ENCODE measurements around the gene JAML.
A peak's percentile ranks its signal among the peaks of the same experiment; 100 is the strongest.

Gene JAML

GRCh38 chr11:118259138-118259537 is 34.3 kb upstream of the JAML start:
- Histone ChIP-seq H4K20me1 (ENCODE audit: insufficient read depth, low read length) (no peaks in the 10 kb centered on the region), H3K9ac (ENCODE audit: low read length) (no peak overlapping the region), H3F3A (ENCODE audit: insufficient read depth, low read length) (no peaks in the 10 kb centered on the region), H3K9me3 (ENCODE audit: low read length) (no peaks in the 10 kb centered on the region), H3K9me2 (ENCODE audit: low read depth, low read length) (no peaks in the 10 kb centered on the region), H3K4me2 (ENCODE audit: low read length) (no peak overlapping the region), H3K36me3 (ENCODE audit: insufficient read depth, low read length) (no peaks in the 10 kb centered on the region), H3K27me3 (ENCODE audit: insufficient read depth, low read length) (no peaks in the 10 kb centered on the region), H3K4me1 (ENCODE audit: insufficient read depth, low read length, severe bottlenecking) (no peaks in the 10 kb centered on the region), H3K79me2 (ENCODE audit: insufficient read depth, low read length) (no peaks in the 10 kb centered on the region), H3K27ac (ENCODE audit: low read depth, low read length, poor library complexity, severe bottlenecking) (no peak overlapping the region), H2AFZ (ENCODE audit: low read length) (no peak overlapping the region), H3K4me3 (ENCODE audit: low read depth, low read length, poor library complexity, severe bottlenecking) (no peak overlapping the region)
- TF ChIP-seq EZH2 (IDR thresholded peaks at IDR 0.05; ENCODE audit: borderline replicate concordance, low read length): no peak
- no peak for TF ChIP-seq CTCF (IDR thresholded peaks at IDR 0.05; ENCODE audit: low read length)

- no peaks in the 10 kb centered on the region for H3K27me3 ChIP-seq (ENCODE audit: insufficient read depth, low read length)
- no peak overlapping the region for H3K4me2 ChIP-seq (ENCODE audit: low read length)
These were observed 33.6 kb upstream of the JAML start for GRCh38 chr11:118258410-118258809.

GRCh38 chr11:118252688-118253087 is 27.9 kb upstream of the JAML start:
- Histone ChIP-seq H2AFZ (ENCODE audit: low read length) (peak overlapping the region; percentile 82), H3K27me3 (ENCODE audit: insufficient read depth, low read length) (no peaks in the 10 kb centered on the region), H3K9me2 (ENCODE audit: low read depth, low read length) (no peaks in the 10 kb centered on the region), H3K4me3 (ENCODE audit: low read depth, low read length, poor library complexity, severe bottlenecking) (peak overlapping the region; percentile 85), H3K36me3 (ENCODE audit: insufficient read depth, low read length) (no peaks in the 10 kb centered on the region), H3K4me1 (ENCODE audit: insufficient read depth, low read length, severe bottlenecking) (peaks cover 14% of the 10 kb centered on the region), H4K20me1 (ENCODE audit: insufficient read depth, low read length) (no peaks in the 10 kb centered on the region), H3K9ac (ENCODE audit: low read length) (peak overlapping the region; percentile 82), H3K4me2 (ENCODE audit: low read length) (peak overlapping the region; percentile 98), H3K27ac (ENCODE audit: low read depth, low read length, poor library complexity, severe bottlenecking) (peak overlapping the region; percentile 68), H3K79me2 (ENCODE audit: insufficient read depth, low read length) (no peaks in the 10 kb centered on the region), H3K9me3 (ENCODE audit: low read length) (no peaks in the 10 kb centered on the region), H3F3A (ENCODE audit: insufficient read depth, low read length) (no peaks in the 10 kb centered on the region)
- TF ChIP-seq CTCF (IDR thresholded peaks at IDR 0.05; ENCODE audit: low read length) (no peak), EZH2 (IDR thresholded peaks at IDR 0.05; ENCODE audit: borderline replicate concordance, low read length) (no peak)

More at GRCh38 chr11:118258410-118258809, 33.6 kb upstream of the JAML start:
- Histone ChIP-seq H2AFZ (ENCODE audit: low read length) (no peak overlapping the region), H3K36me3 (ENCODE audit: insufficient read depth, low read length) (no peaks in the 10 kb centered on the region), H3F3A (ENCODE audit: insufficient read depth, low read length) (no peaks in the 10 kb centered on the region), H3K27ac (ENCODE audit: low read depth, low read length, poor library complexity, severe bottlenecking) (no peak overlapping the region), H3K9me2 (ENCODE audit: low read depth, low read length) (no peaks in the 10 kb centered on the region), H3K4me1 (ENCODE audit: insufficient read depth, low read length, severe bottlenecking) (no peaks in the 10 kb centered on the region), H3K79me2 (ENCODE audit: insufficient read depth, low read length) (no peaks in the 10 kb centered on the region), H4K20me1 (ENCODE audit: insufficient read depth, low read length) (no peaks in the 10 kb centered on the region), H3K4me3 (ENCODE audit: low read depth, low read length, poor library complexity, severe bottlenecking) (no peak overlapping the region), H3K9me3 (ENCODE audit: low read length) (no peaks in the 10 kb centered on the region), H3K9ac (ENCODE audit: low read length) (no peak overlapping the region)
- no peak for TF ChIP-seq EZH2 (IDR thresholded peaks at IDR 0.05; ENCODE audit: borderline replicate concordance, low read length)

All from OCI-LY1 (cell line).